GM12891 (cell line): Measurements from ENCODE around the gene DAPK3.

Experiments
- POLR2A ChIP-seq: IDR thresholded peaks from 2 replicates; pipeline ENCODE4 v1.6.1; 2011; ENCODE audit warnings: low read depth, low read length, control low read depth
- POLR2AphosphoS5 ChIP-seq: IDR thresholded peaks from 2 replicates; pipeline ENCODE4 v1.6.1; 2011; ENCODE audit warnings: low read depth, low read length, control low read depth
- SPI1 ChIP-seq: IDR thresholded peaks from 2 replicates; pipeline ENCODE4 v1.6.1; 2011; ENCODE audit warnings: low read depth, low read length, control low read depth
- TAF1 ChIP-seq: IDR thresholded peaks from 2 replicates; pipeline ENCODE4 v1.6.1; 2011; ENCODE audit warnings: low read depth, low read length, control low read depth

DNA sequence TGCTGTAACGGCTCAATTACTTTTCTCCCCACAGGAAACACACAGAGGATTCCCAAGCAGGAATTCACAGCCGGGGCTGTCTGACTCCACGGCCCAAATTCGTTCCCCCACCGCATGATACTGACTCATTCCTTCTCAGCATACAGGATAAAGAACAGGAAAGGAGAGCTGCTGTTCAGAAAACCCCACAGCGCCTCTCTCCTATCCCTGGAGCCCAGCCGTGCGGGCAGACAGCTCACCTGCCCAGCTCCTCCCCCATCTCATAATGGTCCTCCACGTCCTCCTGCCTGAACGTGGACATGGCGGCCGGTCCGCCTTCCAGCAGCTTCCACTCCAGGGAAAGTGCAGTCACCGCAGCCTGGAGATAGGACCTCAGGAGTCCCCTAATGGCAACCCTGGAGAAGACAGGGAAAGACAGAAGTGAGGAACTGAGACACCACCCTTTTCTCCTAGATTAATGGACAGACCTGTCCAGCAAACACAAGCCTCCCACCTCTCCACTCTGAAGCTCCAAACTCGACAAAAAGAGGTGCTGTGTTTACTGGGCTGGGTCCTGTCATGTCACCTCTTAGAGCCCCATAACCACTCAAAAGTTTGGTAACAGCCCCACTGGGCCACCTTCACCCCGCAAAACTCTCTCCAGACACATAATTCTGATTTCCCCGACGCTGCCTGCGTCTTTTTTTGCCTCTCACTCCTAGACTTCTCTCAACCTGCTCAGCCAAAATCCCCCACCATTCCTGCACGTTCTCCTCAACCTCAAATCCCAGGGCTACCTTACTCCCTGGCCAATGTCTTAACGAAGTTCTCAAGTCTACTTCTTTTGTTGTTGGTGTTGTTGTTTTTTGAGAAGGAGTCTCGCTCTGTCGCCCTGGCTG, 1.2 kb downstream of the DAPK3 start:
- TF ChIP-seq TAF1 (no peak), POLR2AphosphoS5 (no peak), POLR2A (no peak), SPI1 (no peak)
